H1 (cell line): ENCODE measurements around the gene ING1. TPM values are rescaled to one million over a fixed set of nuclear protein-coding genes. Genes with fewer than 3 reads are reported as not detected.

Source experiments
- BCL11A ChIP-seq, 2 experiments: IDR thresholded peaks; one replicate each; pipeline ENCODE4 v1.6.1; 2011; ENCODE audit warnings: low read depth in 2 of 2, low read length in 2 of 2, mild to moderate bottlenecking in 2 of 2
- MAX ChIP-seq: IDR thresholded peaks from 2 replicates; pipeline ENCODE4 v1.6.1; 2012; ENCODE audit warnings: inconsistent platforms
- RBBP5 ChIP-seq: IDR thresholded peaks from 2 replicates; pipeline ENCODE4 v1.7.1; 2012; ENCODE audit warnings: low read depth, mild to moderate bottlenecking, inconsistent platforms, low read length, moderate library complexity, borderline replicate concordance
- RNF2 ChIP-seq: fragments of 200-900, 300-1000 bp; sonication (generic); IDR thresholded peaks from 2 replicates; pipeline ENCODE4 v1.7.1; 2016; ENCODE audit warnings: borderline replicate concordance, low read depth, mild to moderate bottlenecking, antibody characterized with exemption, low read length; ENCODE audit not compliant: poor library complexity, severe bottlenecking; ENCODE audit errors: missing control alignments
- SAP30 ChIP-seq: fragments of 300-600 bp; sonication (generic); IDR thresholded peaks from 2 replicates; pipeline ENCODE4 v1.7.1; 2012; ENCODE audit warnings: low read length, moderate library complexity, mild to moderate bottlenecking, inconsistent platforms; ENCODE audit not compliant: insufficient read depth, insufficient replicate concordance
- SIN3A ChIP-seq, 2 experiments: IDR thresholded peaks in 1 of 2; conservative IDR thresholded peaks in 1 of 2; 2 replicates each; pipeline ENCODE4 v1.6.1; 2011 to 2012; ENCODE audit warnings: low read length in 2 of 2, improper control_type of control experiment in 1 of 2, low read depth in 1 of 2, mild to moderate bottlenecking in 1 of 2
- polyA plus RNA-seq, 7 experiments: library from polyadenylated mRNA; depleted of rRNA in 3 of 7; stranded (reverse) in 5 of 7; unstranded in 2 of 7; fragments of >200 nt in 5 of 7; fragments of 200-250 nt in 2 of 7; gene quantifications; 1 replicate in 5 of 7; 2 replicates in 1 of 7; 4 replicates in 1 of 7; pipeline versions ENCODE4 v1.2.1 to v1.2.3, GENCODE V29; 2011 to 2013; ENCODE audit warnings: missing spikeins in 2 of 7, mixed read lengths in 2 of 7
- total RNA-seq: library from RNA; stranded (reverse); fragmentation: NEBNext Ultra II Directional; extraction: Animal tissue kit (Norgen Biotek cat#: 25700); gene quantifications from 2 replicates; pipeline ENCODE4 v1.2.1, GENCODE V29; 2021

Gene ING1
- total and polyA plus RNA-seq, 2 of the 8 experiments (the other 6 are each of a cell fraction or from before 2014, with no cell fraction given), result 22.3 to 26.6 TPM

- no peak for TF ChIP-seq RNF2
- TF ChIP-seq SAP30, result no peak
- TF ChIP-seq MAX, result no peak
- TF ChIP-seq BCL11A (IDR thresholded peaks at IDR 0.05; ENCODE audit: low read depth in 2 of 2, low read length in 2 of 2), result no peak
- no peak; the same call in 1 of the 2 replicates for TF ChIP-seq RBBP5
- 0 out of 4 replicates have a peak, but pooled peaks of 1 of the 2 experiments have one; percentile 63 for TF ChIP-seq SIN3A (conservative IDR thresholded peaks at IDR 0.05 in 1 of 2, IDR thresholded peaks at IDR 0.05 in 1 of 2; ENCODE audit: low read depth in 1 of 2, low read length in 2 of 2)
- TF ChIP-seq, all 59 proteins: peak for 16
These were observed 2.1 kb downstream of the ING1 start (continued) for GRCh38 chr13:110715395-110716246.
